GM19452 (cell line): Measurements from ENCODE around the gene TRIP6.
"Not testable (repeated sequence)": the region's sequence is repeated elsewhere in the genome, so short reads cannot be mapped to it uniquely, and the experiment has no call there.

Source experiments
- ATAC-seq: cut with Tn5 transposase; IDR thresholded peaks from one replicate; pipeline ENCODE4 v1.9.1; 2021; ENCODE audit not compliant: unreplicated experiment

TRIP6 gene

GRCh38 chr7:100910443-100910842, 43.3 kb downstream of the TRIP6 start:
- not testable (repeated sequence) for ATAC-seq

GRCh38 chr7:100911484-100911883, 44.3 kb downstream of the TRIP6 start:
- ATAC-seq, result no peak

GRCh38 chr7:100914208-100914878, 47.2 kb downstream of the TRIP6 start:
- ATAC-seq, result no peak

- ATAC-seq, result no peak
Measured at GRCh38 chr7:100914879-100915447, 47.8 kb downstream of the TRIP6 start.

GRCh38 chr7:100919335-100919734, 52.1 kb downstream of the TRIP6 start:
- not testable (repeated sequence) for ATAC-seq

- not testable (repeated sequence) for ATAC-seq
Measured at GRCh38 chr7:100919779-100920437, 52.7 kb downstream of the TRIP6 start.

GRCh38 chr7:100921039-100921438, 53.9 kb downstream of the TRIP6 start:
- no peak for ATAC-seq
